HepG2 (cell line): ENCODE measurements around the gene EXOC1. TPM values are rescaled to one million over a fixed set of nuclear protein-coding genes. Genes with fewer than 3 reads are reported as not detected.

ENCODE experiments used
- ATAC-seq: fragments of 200-7000 bp; cut with Tn5 transposase; 3 replicates; pipeline ENCODE4 v1.9.1; 2020; ENCODE audit warnings: mild to moderate bottlenecking, moderate library complexity
- BruUV-seq: library from RNA; stranded (reverse); fragments of 400-500 nt; replicated peaks from 2 replicates; lab custom pipeline; 2021; lab: Mats Ljungman, UMichigan
- CTCF ChIA-PET: fragments of 300-600 bp; formaldehyde crosslinking; extraction: SDS; loops from one replicate; lab custom pipeline; 2021; ENCODE audit warnings: low total read pairs, inconsistent platforms, low intra/inter-chr PET ratio; lab: Yijun Ruan, JAX
- POLR2A ChIA-PET: fragments of 350-600 bp; sonication (Branson Sonifier 250); formaldehyde crosslinking; loops from one replicate; lab custom pipeline; 2020; ENCODE audit warnings: antibody characterized with exemption, inconsistent platforms; lab: Yijun Ruan, JAX
- DNase-seq: peaks from one replicate; pipeline ENCODE4 v3.0.0-alpha.2; 2015; ENCODE audit warnings: low spot score
- FAIRE-seq: peaks from 3 replicates; lab custom pipeline; 2011; peaks lifted over from hg19 to GRCh38; lab: Jason Lieb, UNC
- H2AFZ ChIP-seq: one replicate; pipeline ENCODE4 v1.6.1; 2011; ENCODE audit warnings: low read length, inconsistent platforms
- H3K27ac ChIP-seq: fragments of 300-600 bp; 3 replicates; pipeline ENCODE4 v1.8.0; 2011; ENCODE audit warnings: mixed run types, mild to moderate bottlenecking, mixed read lengths, low read length, inconsistent platforms; ENCODE audit not compliant: insufficient read depth; ENCODE audit errors: extremely low read length
- H3K27me3 ChIP-seq, 2 experiments: fragments of 200-600 bp in 1 of 2; 2 replicates in 1 of 2; 3 replicates in 1 of 2; pipeline versions ENCODE4 v1.6.0 to v1.8.0; 2011; ENCODE audit warnings: low read length in 2 of 2, mild to moderate bottlenecking in 2 of 2, moderate library complexity in 2 of 2, inconsistent platforms in 1 of 2; ENCODE audit not compliant: insufficient read depth in 2 of 2, control insufficient read depth in 1 of 2
- H3K36me3 ChIP-seq, 2 experiments: fragments of 200-600 bp in 1 of 2; replicated peaks in 1 of 2; 2 replicates in 1 of 2; 3 replicates in 1 of 2; pipeline versions ENCODE4 v1.5.1 to v1.8.0; 2011; ENCODE audit warnings: low read length in 2 of 2, inconsistent platforms in 1 of 2; ENCODE audit not compliant: insufficient read depth in 2 of 2, control insufficient read depth in 1 of 2
- H3K4me1 ChIP-seq: 2 replicates; pipeline ENCODE4 v1.5.1; 2012; ENCODE audit warnings: low read length, inconsistent platforms; ENCODE audit not compliant: insufficient read depth
- H3K4me2 ChIP-seq: 2 replicates; pipeline ENCODE4 v1.6.0; 2011; ENCODE audit warnings: low read depth, low read length, inconsistent platforms
- H3K4me3 ChIP-seq, 3 experiments: fragments of 200-600 bp in 1 of 3; sonication (generic), shearing (Covaris generic) in 1 of 3; replicated peaks in 1 of 3; 2 replicates each; pipeline ENCODE4 v1.5.1; 2011 to 2016; ENCODE audit warnings: low read length in 3 of 3, inconsistent platforms in 2 of 3, low read depth in 2 of 3, mild to moderate bottlenecking in 2 of 3, control low read depth in 1 of 3, mixed read lengths in 1 of 3; ENCODE audit not compliant: insufficient read depth in 1 of 3
- H3K79me2 ChIP-seq: one replicate; pipeline ENCODE4 v1.6.1; 2011; ENCODE audit warnings: low read length, inconsistent platforms; ENCODE audit not compliant: insufficient read depth
- H3K9ac ChIP-seq: 2 replicates; pipeline ENCODE4 v1.6.0; 2011; ENCODE audit warnings: mild to moderate bottlenecking, low read depth, low read length, inconsistent platforms; ENCODE audit not compliant: insufficient read depth
- H3K9me3 ChIP-seq: 2 replicates; pipeline ENCODE4 v1.5.1; 2012; ENCODE audit warnings: mild to moderate bottlenecking, low read length
- H4K20me1 ChIP-seq: 2 replicates; pipeline ENCODE4 v1.6.0; 2011; ENCODE audit warnings: inconsistent platforms, mild to moderate bottlenecking, low read length, moderate library complexity; ENCODE audit not compliant: insufficient read depth
- AGO1 ChIP-seq: fragments of 200-400 bp; formaldehyde crosslinking; IDR thresholded peaks from 2 replicates; pipeline ENCODE4 v1.6.1; 2017; ENCODE audit warnings: mild to moderate bottlenecking, low read depth, low read length, moderate library complexity; ENCODE audit not compliant: poor library complexity, severe bottlenecking
- ATRX ChIP-seq: sonication (generic); formaldehyde crosslinking; IDR thresholded peaks from 2 replicates; pipeline ENCODE4 v1.4.0; 2020; ENCODE audit warnings: missing genetic modification reagents, borderline replicate concordance
- ESRRA ChIP-seq: sonication (generic); formaldehyde crosslinking; IDR thresholded peaks from 2 replicates; pipeline ENCODE4 v1.5.1; 2020; ENCODE audit warnings: mild to moderate bottlenecking, low read depth, missing genetic modification reagents
- GATA4 ChIP-seq: sonication (generic); IDR thresholded peaks from 2 replicates; pipeline ENCODE4 v1.6.1; 2016; ENCODE audit warnings: antibody characterized with exemption, low read depth, borderline replicate concordance
- HNRNPL ChIP-seq: fragments of 200-400 bp; formaldehyde crosslinking; IDR thresholded peaks from 2 replicates; pipeline ENCODE4 v1.6.1; 2017; ENCODE audit warnings: mild to moderate bottlenecking, low read depth, low read length
- ISX ChIP-seq: sonication (generic); formaldehyde crosslinking; conservative IDR thresholded peaks from 2 replicates; pipeline ENCODE4 v1.5.0; 2020; ENCODE audit warnings: missing genetic modification reagents
- MED1 ChIP-seq: sonication (generic); formaldehyde crosslinking; IDR thresholded peaks from 2 replicates; pipeline ENCODE4 v1.4.0; 2020; ENCODE audit warnings: missing genetic modification reagents
- TBX3 ChIP-seq: fragments of 450-650 bp; IDR thresholded peaks from 2 replicates; pipeline ENCODE4 v1.6.1; 2017; ENCODE audit warnings: antibody characterized with exemption, mild to moderate bottlenecking, inconsistent platforms, borderline replicate concordance
- YY1 ChIP-seq: IDR thresholded peaks from 2 replicates; pipeline ENCODE4 v1.6.1; 2011; ENCODE audit warnings: low read length, low read depth, moderate library complexity, mild to moderate bottlenecking; ENCODE audit not compliant: insufficient read depth, insufficient replicate concordance
- ZNF274 ChIP-seq: sonication (generic); formaldehyde crosslinking; IDR thresholded peaks from 2 replicates; pipeline ENCODE4 v1.5.1; 2020; ENCODE audit warnings: mild to moderate bottlenecking, missing genetic modification reagents
- ZNF30 ChIP-seq: sonication (generic); formaldehyde crosslinking; IDR thresholded peaks from 2 replicates; pipeline ENCODE4 v1.5.0; 2020; ENCODE audit warnings: mild to moderate bottlenecking, missing genetic modification reagents
- ZNF317 ChIP-seq: sonication (generic); formaldehyde crosslinking; IDR thresholded peaks from 2 replicates; pipeline ENCODE4 v1.5.0; 2020; ENCODE audit warnings: mild to moderate bottlenecking, missing genetic modification reagents
- ZNF441 ChIP-seq: sonication (generic); formaldehyde crosslinking; IDR thresholded peaks from 2 replicates; pipeline ENCODE4 v1.7.0; 2021; ENCODE audit warnings: missing genetic modification reagents, borderline replicate concordance
- ZNF451 ChIP-seq: sonication (generic); formaldehyde crosslinking; IDR thresholded peaks from 2 replicates; pipeline ENCODE4 v1.5.0; 2020; ENCODE audit warnings: mild to moderate bottlenecking, missing genetic modification reagents
- WGBS: methylation state at CpG from one replicate; pipeline ENCODE4 v1.1.6; 2017; ENCODE audit warnings: low lambda C conversion rate; 5-methylcytosine and 5-hydroxymethylcytosine counted together
- in situ Hi-C: cut with HindIII; loops from 2 replicates; pipeline ENCODE4 v1.10.0; 2017; ENCODE audit warnings: low pct_unique_long_range_greater_than_20kb; ENCODE audit not compliant: extremely low pct_ligation_motif_present
- intact Hi-C: fragments of 100-400 bp; cut with micrococcal nuclease; formaldehyde crosslinking; loops from one replicate; pipeline ENCODE4 v1.10.0; 2022; ENCODE audit not compliant: unreplicated experiment
- polyA plus RNA-seq, 8 experiments: library from polyadenylated mRNA; depleted of rRNA in 3 of 8; stranded (reverse) in 7 of 8; unstranded in 1 of 8; fragments of >200 nt; fragmentation: Illumina TruSeq in 4 of 8; extraction: Trizol in 4 of 8; gene quantifications; 2 replicates each; pipeline versions ENCODE4 v1.2.1 to v1.2.3, GENCODE V29; 2011 to 2016; ENCODE audit warnings: low read depth in 4 of 8, missing spikeins in 1 of 8, mixed read lengths in 1 of 8; ENCODE audit not compliant: insufficient read depth in 1 of 8
- total RNA-seq, 5 experiments: library from RNA; depleted of rRNA; stranded (reverse); fragments of >200 nt; fragmentation: Illumina TruSeq; extraction: Trizol; gene quantifications; 2 replicates each; pipeline ENCODE4 v1.2.3, GENCODE V29; 2016; ENCODE audit warnings: low read depth in 1 of 5
- TF ChIP-seq, protein P1 (sequence below): sonication (generic); formaldehyde crosslinking; IDR thresholded peaks from 2 replicates; pipeline ENCODE4 v1.4.0; 2020; ENCODE audit warnings: missing genetic modification reagents, borderline replicate concordance
- TF ChIP-seq, protein P2 (sequence below): sonication (generic); formaldehyde crosslinking; IDR thresholded peaks from 2 replicates; pipeline ENCODE4 v1.5.1; 2020; ENCODE audit warnings: mild to moderate bottlenecking, missing genetic modification reagents, borderline replicate concordance
- TF ChIP-seq, protein P3 (sequence below): sonication (generic); formaldehyde crosslinking; IDR thresholded peaks from 2 replicates; pipeline ENCODE4 v1.5.0; 2020; ENCODE audit warnings: missing genetic modification reagents, mild to moderate bottlenecking, borderline replicate concordance
- TF ChIP-seq, protein P4 (sequence below): IDR thresholded peaks from 2 replicates; pipeline ENCODE4 v1.6.1; 2016; ENCODE audit warnings: mild to moderate bottlenecking, missing biosample characterization, missing genetic modification reagents

EXOC1 gene
- total and polyA plus RNA-seq, 2 of the 13 experiments (the other 11 are each of a cell fraction or from before 2014, with no cell fraction given) = 9.1 to 18.4 TPM

DNA sequence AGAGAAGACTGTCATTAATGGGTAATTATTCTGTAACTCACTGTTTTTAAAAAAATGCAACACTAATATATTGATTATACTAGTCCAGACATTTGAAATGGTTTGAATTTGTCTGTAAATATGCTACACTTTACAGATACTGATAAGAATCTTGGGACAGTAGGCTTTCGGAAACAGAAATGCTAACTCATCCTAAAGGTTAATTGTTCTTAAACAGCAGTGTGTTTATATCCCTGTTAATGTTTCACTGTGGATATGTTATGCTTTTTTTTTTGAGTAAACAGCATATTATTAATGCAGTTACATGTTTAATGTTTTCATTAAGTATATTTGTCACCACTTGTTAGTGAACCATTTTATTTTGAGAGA lies 31.4 kb downstream of the EXOC1 start (continued):
- TF ChIP-seq ZNF451 (CRISPR knock-in tag) (no peak), ZNF441 (no peak), AGO1 (no peak)

GRCh38 chr4:55887594-55887993 lies 34.1 kb downstream of the EXOC1 start:
- no peak for DNase-seq
- TF ChIP-seq MED1 (CRISPR knock-in tag) (no peak), HNRNPL (no peak), ZNF274 (CRISPR knock-in tag) (no peak), ISX (CRISPR knock-in tag) (no peak), TBX3 (no peak), ZNF30 (no peak), ATRX (CRISPR knock-in tag) (no peak), GATA4 (no peak), ZNF317 (CRISPR knock-in tag) (no peak), YY1 (no peak), ESRRA (CRISPR knock-in tag) (no peak)
- TF ChIP-seq, protein P1, sequence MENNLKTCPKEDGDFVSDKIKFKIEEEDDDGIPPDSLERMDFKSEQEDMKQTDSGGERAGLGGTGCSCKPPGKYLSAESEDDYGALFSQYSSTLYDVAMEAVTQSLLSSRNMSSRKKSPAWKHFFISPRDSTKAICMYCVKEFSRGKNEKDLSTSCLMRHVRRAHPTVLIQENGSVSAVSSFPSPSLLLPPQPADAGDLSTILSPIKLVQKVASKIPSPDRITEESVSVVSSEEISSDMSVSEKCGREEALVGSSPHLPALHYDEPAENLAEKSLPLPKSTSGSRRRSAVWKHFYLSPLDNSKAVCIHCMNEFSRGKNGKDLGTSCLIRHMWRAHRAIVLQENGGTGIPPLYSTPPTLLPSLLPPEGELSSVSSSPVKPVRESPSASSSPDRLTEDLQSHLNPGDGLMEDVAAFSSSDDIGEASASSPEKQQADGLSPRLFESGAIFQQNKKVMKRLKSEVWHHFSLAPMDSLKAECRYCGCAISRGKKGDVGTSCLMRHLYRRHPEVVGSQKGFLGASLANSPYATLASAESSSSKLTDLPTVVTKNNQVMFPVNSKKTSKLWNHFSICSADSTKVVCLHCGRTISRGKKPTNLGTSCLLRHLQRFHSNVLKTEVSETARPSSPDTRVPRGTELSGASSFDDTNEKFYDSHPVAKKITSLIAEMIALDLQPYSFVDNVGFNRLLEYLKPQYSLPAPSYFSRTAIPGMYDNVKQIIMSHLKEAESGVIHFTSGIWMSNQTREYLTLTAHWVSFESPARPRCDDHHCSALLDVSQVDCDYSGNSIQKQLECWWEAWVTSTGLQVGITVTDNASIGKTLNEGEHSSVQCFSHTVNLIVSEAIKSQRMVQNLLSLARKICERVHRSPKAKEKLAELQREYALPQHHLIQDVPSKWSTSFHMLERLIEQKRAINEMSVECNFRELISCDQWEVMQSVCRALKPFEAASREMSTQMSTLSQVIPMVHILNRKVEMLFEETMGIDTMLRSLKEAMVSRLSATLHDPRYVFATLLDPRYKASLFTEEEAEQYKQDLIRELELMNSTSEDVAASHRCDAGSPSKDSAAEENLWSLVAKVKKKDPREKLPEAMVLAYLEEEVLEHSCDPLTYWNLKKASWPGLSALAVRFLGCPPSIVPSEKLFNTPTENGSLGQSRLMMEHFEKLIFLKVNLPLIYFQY (CRISPR knock-in tag) = no peak
- TF ChIP-seq, protein P2, sequence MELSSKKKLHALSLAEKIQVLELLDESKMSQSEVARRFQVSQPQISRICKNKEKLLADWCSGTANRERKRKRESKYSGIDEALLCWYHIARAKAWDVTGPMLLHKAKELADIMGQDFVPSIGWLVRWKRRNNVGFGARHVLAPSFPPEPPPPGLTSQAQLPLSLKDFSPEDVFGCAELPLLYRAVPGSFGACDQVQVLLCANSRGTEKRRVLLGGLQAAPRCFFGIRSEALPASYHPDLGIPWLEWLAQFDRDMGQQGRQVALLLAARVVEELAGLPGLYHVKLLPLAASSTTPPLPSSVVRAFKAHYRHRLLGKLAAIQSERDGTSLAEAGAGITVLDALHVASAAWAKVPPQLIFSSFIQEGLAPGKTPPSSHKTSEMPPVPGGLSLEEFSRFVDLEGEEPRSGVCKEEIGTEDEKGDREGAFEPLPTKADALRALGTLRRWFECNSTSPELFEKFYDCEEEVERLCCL (CRISPR knock-in tag) = no peak
- TF ChIP-seq, protein P3, sequence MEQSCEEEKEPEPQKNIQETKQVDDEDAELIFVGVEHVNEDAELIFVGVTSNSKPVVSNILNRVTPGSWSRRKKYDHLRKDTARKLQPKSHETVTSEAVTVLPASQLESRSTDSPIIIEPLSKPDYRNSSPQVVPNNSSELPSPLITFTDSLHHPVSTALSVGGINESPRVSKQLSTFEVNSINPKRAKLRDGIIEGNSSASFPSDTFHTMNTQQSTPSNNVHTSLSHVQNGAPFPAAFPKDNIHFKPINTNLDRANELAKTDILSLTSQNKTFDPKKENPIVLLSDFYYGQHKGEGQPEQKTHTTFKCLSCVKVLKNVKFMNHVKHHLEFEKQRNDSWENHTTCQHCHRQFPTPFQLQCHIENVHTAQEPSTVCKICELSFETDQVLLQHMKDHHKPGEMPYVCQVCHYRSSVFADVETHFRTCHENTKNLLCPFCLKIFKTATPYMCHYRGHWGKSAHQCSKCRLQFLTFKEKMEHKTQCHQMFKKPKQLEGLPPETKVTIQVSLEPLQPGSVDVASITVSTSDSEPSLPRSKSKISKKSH = no peak
- TF ChIP-seq, protein P4, sequence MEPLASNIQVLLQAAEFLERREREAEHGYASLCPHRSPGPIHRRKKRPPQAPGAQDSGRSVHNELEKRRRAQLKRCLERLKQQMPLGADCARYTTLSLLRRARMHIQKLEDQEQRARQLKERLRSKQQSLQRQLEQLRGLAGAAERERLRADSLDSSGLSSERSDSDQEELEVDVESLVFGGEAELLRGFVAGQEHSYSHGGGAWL (CRISPR knock-in tag) = no peak

More at GRCh38 chr4:55887594-55887993, 34.1 kb downstream of the EXOC1 start:
- Histone ChIP-seq H3K36me3 (no peaks in the 10 kb centered on the region; a peak in 1 of 5 replicates), H3K4me1 (no peaks in the 10 kb centered on the region), H3K27ac (no peak overlapping the region), H3K27me3 (no peaks in the 10 kb centered on the region), H2AFZ (no peak overlapping the region), H4K20me1 (no peaks in the 10 kb centered on the region), H3K79me2 (no peaks in the 10 kb centered on the region), H3K9me3 (no peaks in the 10 kb centered on the region), H3K4me2 (no peak overlapping the region), H3K4me3 (no peak overlapping the region), H3K9ac (no peak overlapping the region)
- 94% methylated on average over 1 of the region's 1 CpG for WGBS
- intact Hi-C loops (no loop called here), in situ Hi-C loops (no loop called here)
- no peak for FAIRE-seq
- ATAC-seq = peak; percentile 36; the same call in 2 of the 3 replicates
- no TSS peak for BruUV-seq
- POLR2A ChIA-PET = no interaction called here
- CTCF ChIA-PET = no interaction called here
